ENCODE results near the gene ZNF365.
"Not testable (repeated sequence)": the region's sequence is repeated elsewhere in the genome, so short reads cannot be mapped to it uniquely, and the experiment has no call there.

Gene ZNF365, protein sequence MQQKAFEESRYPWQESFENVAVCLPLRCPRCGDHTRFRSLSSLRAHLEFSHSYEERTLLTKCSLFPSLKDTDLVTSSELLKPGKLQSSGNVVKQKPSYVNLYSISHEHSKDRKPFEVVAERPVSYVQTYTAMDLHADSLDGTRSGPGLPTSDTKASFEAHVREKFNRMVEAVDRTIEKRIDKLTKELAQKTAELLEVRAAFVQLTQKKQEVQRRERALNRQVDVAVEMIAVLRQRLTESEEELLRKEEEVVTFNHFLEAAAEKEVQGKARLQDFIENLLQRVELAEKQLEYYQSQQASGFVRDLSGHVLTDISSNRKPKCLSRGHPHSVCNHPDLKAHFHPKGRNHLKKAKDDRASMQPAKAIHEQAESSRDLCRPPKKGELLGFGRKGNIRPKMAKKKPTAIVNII

DNA sequence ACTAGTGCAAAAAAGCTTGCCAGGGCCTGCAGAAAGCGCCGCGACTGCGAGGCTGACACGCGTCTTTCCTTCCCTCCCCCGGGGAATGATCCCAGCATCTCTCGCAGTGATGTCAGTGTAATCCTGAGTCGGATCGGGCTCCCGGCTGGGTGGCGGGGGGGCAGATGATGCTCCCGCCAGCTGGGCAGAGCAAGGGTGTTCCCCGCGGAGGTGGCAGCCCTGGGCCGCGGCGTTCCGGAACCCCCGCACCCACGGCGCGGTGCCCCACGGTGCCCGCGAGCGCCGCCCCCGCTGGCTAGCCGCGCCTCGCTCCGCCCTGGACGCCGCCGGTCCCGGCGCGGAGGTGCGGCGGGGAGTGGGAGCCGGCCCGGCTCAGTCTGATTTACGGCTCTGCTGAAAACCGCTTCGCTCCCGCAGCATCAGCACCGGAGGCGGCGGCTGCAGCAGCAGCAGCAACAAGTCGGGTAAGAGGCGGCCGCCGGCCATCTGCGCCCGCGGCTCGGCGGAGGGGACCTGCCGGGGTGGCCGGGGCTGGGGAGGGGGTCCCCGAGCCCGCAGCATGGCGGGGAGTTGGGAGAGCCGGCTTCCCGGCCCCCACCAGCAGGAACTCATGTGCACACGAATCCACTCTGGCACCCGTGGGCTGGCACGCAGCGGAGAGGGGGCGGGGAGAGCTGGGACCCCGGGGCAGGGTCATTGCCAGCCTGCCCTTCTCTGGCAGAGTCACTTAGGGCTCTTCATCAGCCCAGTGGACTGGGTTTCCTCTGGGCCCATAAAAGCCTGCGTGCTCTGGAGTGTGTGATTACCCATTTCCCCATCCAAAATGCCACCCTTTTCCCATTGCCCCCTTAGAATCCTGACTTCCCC lies at the start of gene ZNF365:
ZNF365 (plus strand) TSS at position 375 of the 867 bp plus-strand sequence. CDS start 1,825 bp downstream, outside the sequence.
- DNase-seq (ENCODE audit: low read depth), result peak; percentile 63

DNA sequence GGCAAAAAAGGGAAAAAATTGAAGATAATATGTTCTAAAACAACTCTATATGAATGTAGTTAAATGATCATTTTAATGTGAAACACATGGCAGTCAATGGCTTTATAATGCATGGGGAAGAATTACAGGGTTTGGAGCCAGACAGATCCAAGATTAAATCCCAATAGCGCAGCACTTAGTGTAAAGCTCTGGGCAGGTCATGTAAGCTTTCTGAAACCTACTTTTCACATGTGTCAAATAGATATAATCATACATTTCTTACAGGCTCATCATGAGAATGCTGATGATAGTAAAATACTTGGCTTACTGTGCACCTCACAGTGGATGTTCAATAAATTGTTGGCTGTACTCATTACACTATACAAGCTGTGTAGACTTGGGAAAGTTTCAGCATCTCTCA lies 48.0 kb upstream of the ZNF365 start:
- DNase-seq (ENCODE audit: low read depth), result no peak

DNA sequence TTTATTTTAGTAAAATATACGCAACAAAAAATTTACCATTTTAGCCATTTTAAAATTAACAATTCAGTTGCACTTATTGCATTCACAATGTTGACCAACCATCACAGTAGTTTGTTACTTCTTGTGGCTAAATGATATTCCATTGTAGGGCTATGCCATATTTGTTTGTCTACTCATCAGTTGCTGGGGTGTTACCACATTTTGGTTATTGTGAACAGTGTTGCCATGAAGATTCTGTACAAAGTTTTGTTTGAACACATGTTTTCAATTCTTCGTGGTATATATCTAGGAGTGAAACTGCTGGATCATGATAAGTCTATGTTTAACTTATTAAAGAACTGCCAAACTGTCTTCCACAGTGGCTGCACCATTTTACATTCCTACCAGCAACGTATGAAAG lies 46.3 kb upstream of the ZNF365 start:
- peak; percentile 35 for DNase-seq (ENCODE audit: low read depth)

DNA sequence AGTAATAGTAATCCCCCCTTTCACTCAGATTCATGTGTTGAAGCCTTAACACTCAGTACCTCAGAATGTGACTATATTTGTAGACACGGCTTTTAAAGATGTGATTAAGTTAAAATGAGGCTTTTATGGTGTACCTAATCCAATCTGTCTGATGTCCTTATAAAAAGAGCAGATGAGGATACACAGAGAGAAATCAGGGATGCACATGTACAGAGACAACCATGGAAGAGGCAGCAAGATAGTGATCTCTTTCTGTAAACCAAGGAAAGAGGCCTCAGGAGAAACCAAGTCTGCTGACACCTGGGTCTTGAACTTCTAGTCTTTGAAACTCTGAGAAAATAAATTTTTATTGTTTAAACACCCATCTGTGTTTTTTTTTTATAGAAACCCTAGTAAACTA lies 44.0 kb upstream of the ZNF365 start:
- no peak for DNase-seq (ENCODE audit: low read depth)

DNA sequence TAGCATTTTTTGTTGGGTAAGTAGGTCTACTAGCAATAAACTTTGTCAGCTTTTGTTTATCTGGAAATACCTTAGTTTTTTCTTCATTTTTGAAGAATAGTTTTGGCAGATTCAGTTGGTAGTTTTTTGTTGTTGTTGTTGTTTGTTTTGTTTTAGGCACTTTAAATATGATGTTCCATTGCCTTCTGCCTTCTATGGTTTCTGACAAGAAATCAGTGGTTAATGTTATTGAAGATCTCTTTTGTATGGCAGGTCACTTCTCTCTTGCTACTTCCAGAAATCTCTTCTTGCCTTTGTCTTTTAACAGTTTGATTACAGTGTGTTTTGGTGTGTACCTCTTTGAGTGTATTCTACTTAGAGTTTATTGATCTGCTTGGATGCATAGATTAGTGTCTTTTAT lies 41.8 kb upstream of the ZNF365 start:
- no peak for DNase-seq (ENCODE audit: low read depth)

DNA sequence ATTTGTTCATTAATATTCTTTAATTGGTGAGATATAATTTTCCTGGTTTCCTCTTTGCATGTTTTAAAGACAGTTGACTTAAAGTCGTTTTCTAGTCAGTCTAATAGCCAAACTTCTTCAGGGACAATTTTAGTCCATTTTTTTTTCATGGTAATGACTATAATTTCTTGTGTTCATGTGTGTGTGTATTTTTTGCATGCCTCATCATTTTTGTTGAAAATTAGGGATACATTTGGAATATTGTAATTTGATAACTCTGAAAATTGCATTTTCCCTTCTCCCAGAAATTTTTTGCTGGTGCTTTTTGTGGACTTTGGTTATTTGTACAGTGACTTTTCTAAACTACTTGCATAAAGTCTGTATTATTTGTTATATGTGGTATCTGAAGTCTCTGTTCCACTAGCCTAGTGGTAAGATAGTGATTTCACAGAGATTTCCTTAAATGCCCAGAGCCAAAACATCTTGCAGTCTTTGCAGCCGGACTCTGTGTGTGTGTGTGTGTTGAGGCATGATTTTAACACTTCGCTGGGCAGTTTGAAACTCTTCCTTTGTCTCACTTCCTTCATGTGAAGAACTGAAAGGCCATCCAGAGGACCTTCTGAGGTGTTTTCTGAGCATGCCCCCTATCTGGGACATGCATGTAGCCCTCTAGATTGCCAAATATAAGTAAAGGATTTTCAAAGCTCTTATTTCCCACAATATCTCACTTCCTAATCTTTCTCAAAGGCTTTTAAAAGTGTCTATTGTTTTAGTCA lies 40.9 kb upstream of the ZNF365 start:
- no peak for DNase-seq (ENCODE audit: low read depth)

DNA sequence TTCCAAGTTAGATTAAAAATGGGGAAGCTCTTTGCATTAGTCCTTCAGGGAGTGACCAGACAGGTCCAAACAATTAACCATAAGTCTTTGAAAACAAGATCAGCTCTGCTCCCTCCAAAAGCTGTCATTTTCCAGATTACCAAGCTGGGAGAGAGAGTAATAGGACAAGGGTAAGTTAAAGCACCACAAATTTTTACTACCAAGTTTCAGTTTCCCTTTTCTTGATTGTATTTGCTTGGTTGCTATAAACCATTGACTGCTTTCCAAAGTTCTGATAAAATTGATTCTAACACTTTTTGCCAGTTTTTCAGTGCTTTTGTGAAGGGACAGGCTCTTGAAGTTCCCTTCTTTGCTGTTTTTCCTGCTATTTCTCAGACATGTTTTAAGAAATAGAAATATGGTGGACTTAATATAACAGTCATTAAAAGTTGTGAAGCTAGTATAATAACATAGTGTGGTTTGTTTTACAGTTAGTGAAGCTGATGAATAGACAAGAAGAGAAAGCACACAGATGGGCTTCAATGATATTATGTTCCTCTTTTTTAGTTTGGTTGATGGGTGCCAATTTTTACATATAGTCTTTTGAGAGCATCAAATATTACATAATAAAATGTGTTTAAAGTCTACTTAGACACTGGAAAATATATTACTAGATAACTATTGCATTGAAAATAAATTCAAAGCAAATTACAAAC lies 40.0 kb upstream of the ZNF365 start:
- no peak for DNase-seq (ENCODE audit: low read depth)

DNA sequence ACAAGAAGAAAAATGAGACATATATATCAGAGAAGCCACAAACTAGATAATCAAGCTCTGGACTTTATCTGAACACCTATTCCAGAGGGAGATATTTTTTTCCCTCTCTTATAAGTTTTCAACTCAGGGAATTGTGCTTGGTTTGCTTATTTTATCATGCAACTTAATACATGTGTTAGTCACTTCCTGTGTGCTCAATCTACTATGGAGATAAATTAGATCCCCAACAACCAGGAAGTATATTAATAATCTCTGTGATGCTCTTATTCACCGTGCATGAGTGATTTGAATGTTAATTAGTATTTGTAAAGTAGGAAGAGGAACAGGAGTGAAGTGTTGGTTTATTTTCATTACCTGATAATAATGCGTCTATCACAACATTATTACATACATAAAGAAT lies 38.8 kb upstream of the ZNF365 start:
- peak; percentile 48 for DNase-seq (ENCODE audit: low read depth)

DNA sequence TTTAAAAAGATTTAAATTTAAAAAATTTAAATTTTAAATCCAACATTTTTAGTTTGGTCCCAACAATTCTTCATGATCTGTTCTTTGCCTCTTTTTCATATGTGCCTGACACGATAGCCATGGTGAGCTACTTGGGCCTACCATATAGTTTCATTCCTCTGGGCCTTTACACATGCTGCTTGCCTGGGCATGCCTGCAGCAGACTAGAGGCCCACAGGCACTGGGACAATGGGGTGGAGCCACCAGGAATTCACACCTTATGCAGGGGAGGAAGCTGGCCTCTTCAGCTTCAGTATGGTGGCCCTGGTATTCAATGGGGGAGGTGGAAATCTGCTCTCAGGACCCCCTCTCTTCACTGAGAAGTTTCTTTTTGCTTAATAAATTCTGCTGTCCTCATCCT lies 37.8 kb upstream of the ZNF365 start:
- DNase-seq (ENCODE audit: low read depth), result no peak

DNA sequence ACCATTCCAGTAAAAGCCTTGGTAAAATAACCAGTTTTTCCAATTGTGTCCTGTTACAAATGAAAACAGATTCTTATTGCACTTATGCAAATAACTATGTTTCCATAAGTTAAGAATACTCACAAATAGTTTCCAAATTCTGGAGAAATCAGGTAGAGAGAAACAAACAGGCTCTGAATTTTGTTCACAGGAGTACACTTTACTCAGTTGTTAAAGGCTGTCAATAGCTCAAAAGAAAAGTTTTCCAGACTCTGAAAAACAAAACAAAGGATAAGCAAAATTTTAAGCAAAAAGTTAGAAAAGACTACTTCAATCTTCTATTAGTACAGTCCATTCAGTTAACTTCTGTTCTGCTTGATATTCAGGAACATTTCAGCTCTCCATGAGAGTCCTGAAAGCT lies 32.8 kb upstream of the ZNF365 start:
- no peak for DNase-seq (ENCODE audit: low read depth)

DNA sequence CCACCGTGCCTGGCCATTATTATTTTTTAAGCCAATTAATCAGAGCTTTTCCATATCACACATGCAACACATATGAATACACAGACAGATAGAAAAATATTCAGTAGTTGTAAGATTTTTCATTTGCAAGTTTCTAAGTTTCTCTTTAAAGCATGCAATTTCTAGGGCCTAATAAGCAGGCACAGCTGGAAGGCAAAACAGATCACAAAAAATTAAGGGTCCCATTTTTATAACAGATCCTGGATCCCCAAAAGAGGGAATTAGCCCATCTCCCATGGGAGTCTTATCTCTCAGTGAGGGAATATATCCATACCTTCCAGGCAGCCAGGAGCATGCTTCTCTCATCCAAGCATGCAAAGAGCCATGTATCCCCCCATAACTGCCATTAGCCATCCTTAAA lies 31.2 kb upstream of the ZNF365 start:
- no peak for DNase-seq (ENCODE audit: low read depth)

DNA sequence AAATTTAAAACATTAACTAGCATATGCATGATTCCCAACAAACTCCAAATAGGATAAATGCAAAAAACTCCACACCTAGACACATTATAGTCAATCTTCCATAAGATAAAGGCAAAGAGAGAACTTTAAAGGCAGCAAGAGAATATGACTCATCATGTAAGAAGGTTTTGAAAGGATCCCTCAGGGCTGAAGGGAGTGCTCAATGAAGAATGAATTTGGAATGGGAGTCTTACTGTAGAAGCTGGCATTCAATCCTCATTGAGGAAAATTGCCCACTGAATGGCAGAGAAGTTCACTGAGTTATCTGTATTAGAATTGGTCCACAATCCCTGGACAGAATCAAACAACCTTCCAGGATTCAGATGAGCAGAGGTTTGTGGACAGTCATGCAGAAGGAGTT lies 26.1 kb upstream of the ZNF365 start:
- DNase-seq (ENCODE audit: low read depth), result peak; percentile 45

DNA sequence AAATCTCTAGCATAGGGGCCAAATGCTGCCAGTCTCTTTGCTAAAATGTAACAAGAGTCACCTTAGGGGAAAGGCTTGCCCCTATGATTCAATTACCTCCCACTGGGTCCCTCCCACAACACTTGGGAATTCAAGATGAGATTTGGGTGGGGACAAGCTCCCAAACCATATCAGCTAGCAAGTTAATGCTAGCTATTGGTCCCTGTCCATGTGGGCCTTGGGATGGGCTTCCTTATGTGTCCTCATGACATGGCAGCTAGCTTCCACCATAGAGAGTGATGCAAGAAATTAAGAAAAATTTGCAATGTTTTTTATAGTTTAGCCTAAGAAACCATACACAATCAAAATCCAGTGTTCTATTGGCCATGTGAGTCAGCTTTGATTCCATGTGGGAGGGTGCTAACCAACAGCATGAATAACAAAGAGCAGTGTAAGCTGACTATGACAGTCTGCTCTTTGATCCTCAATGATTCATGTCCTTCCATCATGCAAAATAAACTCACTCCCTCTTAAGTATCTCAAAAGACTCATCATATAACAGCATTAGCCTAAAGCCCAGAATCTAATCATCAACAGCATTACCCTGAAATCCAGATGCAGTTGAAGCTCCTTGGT lies 21.7 kb upstream of the ZNF365 start:
- DNase-seq (ENCODE audit: low read depth), result peak; percentile 38

DNA sequence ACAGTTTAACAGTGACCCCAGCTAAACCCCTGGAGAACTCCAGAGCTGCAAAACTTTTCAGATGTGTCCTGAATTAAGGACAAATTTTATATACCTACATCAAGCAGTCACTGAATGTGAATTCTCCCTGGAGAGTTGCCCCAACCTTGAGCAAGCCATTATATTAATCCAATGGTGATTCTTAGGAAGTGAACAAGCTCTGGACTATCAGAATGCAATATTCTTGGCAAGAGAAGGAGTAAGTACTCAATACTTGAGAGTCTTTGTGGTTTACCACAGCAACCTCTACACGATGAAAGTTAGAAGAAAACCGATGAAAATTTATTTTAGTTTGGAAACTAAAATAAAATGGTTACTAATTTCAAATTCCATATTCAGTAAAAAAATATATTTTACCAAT lies 19.3 kb upstream of the ZNF365 start:
- DNase-seq (ENCODE audit: low read depth), result no peak

DNA sequence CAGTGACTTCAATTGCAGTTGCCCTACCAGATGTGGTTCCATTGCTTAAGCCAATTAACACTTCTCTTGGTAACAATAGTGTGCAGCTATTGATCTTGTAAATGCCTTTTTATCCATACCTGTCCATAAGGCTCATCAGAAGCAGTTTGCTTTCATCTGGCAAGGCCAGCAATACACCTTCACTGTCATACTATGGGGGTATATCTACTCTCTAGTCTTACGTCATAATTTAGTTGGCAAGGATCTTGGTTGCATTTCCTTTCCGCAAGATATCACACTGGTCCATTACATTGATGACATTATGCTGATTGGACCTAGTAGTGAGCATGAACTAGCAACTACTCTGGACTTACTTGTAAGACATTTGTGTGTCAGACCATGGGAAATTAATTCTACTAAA lies 17.7 kb upstream of the ZNF365 start:
- DNase-seq (ENCODE audit: low read depth), result no peak

DNA sequence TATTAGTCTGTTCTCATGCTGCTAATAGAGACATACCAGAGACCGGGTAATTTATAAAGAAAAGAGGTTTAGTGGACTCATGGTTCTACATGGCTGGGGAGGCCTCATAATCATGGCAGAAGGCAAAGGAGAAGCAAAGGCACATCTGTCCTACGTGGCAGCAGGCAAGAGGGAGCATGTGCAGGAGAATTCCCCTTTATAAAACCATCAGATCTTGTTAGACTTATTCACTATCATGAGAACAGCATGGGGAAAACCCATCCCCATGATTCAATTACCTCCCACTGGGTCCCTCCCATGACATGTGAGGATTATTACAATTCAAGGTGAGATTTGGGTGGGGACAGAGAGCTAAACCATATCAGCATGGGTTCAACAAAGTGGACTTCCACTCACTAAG lies 16.0 kb upstream of the ZNF365 start:
- DNase-seq (ENCODE audit: low read depth), result not testable (repeated sequence)

DNA sequence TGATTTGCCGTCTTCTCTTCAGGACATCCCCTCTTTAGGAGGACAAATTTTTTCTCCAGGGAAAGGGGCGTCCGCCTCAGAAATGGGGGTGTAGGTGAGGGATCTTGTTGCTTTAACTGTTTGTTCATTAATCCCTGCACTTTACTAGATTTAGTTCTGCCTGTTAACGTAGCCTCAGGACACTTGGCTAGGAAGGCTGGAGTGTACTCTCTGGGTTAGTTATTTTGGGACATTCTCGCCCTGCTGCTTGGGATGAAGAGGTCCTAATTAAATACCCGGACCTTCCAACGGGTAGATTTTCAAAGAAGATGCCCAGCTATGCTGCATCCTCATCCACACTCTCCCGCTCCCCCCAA lies 552 bp upstream of the ZNF365 start:
- DNase-seq (ENCODE audit: low read depth), result no peak

DNA sequence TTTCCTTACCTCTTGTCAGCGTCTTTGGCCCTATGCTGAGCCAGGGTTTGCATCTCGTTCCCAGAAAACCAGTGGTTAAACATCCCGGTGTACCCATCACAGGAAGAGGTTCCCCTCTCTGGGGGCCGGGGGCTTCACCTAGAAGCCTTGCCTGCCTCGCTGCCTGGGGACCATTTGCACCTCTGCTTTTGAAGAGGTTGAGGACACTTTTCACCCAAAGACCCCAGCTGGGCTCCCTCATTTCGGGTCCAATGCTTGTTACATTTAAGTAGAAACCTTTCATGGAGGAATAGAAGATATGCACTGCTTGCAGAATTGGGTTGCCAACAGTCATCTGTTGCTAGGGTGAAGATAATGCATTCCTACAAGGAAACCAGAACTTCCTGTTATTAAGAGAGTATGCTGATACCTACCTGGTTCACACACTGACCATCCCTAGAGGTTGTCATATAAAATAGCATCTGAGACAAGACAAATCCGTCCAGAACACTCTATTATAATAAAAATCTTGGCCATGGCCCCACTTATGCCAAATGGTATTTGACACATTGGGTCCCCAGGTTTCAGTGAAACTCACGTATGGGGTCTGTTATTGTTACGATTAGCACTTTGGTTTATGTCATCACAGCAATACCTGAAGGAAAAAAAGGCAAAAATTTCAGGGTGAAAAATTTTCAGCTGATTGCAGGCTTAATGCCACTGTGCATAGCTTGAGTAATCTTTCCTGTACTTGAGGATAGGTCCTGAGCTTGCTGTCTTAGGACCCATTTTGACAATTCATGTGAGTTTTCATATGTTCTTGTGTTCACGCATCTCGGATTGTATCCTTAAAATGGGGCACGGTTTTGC lies 917 bp downstream of the ZNF365 start:
- peak; percentile 33 for DNase-seq (ENCODE audit: low read depth)

DNA sequence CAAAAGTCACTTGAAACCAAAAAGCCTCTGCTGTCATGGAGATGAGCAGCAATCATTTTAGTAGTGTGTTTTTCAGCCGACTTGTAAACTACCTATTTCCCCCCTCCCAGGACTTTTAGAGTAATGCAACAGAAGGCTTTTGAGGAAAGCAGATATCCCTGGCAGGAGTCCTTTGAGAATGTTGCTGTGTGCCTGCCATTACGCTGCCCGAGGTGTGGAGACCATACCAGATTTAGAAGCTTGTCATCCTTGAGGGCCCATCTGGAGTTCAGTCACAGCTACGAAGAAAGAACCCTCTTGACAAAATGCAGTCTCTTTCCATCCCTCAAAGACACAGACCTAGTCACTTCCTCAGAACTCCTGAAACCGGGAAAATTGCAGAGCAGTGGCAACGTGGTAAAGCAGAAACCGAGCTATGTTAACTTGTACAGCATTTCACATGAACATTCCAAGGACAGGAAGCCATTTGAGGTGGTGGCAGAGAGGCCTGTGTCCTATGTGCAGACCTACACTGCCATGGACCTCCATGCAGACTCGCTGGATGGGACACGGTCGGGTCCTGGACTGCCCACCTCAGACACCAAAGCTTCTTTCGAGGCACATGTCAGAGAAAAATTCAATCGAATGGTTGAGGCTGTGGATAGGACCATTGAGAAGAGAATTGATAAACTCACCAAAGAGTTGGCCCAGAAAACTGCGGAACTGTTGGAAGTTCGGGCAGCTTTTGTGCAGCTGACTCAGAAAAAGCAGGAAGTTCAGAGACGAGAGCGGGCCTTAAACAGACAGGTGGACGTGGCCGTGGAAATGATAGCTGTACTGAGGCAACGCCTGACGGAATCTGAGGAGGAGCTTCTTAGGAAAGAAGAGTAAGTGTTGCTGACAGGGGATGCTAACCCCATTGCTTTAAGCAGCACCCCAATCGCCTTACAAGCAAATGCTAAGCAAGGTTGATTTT lies 2.2 kb downstream of the ZNF365 start:
- no peak for DNase-seq (ENCODE audit: low read depth)
